BJ (cell line): ENCODE measurements around the gene CCDC43. TPM values are rescaled to one million over a fixed set of nuclear protein-coding genes. Genes with fewer than 3 reads are reported as not detected.

Source experiments
- CTCF ChIA-PET: fragments of 350-600 bp; formaldehyde crosslinking; extraction: SDS; loops from one replicate; lab custom pipeline; 2021; ENCODE audit warnings: antibody characterized with exemption, inconsistent platforms; lab: Yijun Ruan, JAX
- POLR2A ChIA-PET: fragments of 300-600 bp; sonication (Branson Sonifier 250); formaldehyde crosslinking; extraction: SDS; loops from one replicate; lab custom pipeline; 2021; ENCODE audit warnings: antibody characterized with exemption; lab: Charles Lee
- DNase-seq: peaks from one replicate; pipeline ENCODE4 v3.0.0-alpha.2; 2011; ENCODE audit warnings: low read depth
- H3K27me3 ChIP-seq: 2 replicates; pipeline ENCODE4 v1.6.0; 2011; ENCODE audit warnings: low read length; ENCODE audit not compliant: control insufficient read depth, insufficient read depth
- H3K36me3 ChIP-seq: 2 replicates; pipeline ENCODE4 v1.5.1; 2011; ENCODE audit warnings: low read length; ENCODE audit not compliant: control insufficient read depth, insufficient read depth
- H3K4me3 ChIP-seq: 2 replicates; pipeline ENCODE4 v1.5.1; 2011; ENCODE audit warnings: low read depth, mild to moderate bottlenecking, control low read depth, low read length
- CTCF ChIP-seq: IDR thresholded peaks from 2 replicates; pipeline ENCODE4 v1.5.1; 2011; ENCODE audit warnings: low read depth, mild to moderate bottlenecking, control low read depth, inconsistent platforms, low read length, moderate library complexity; ENCODE audit not compliant: insufficient read depth
- polyA plus RNA-seq: library from polyadenylated mRNA; depleted of rRNA; stranded (reverse); fragments of >200 nt; gene quantifications from 2 replicates; pipeline ENCODE4 v1.2.3, GENCODE V29; 2011; rRNA removed
- small RNA-seq: library from RNA; depleted of rRNA; stranded (forward); fragments of <200 nt; gene quantifications from one replicate; pipeline ENCODE3, GENCODE V24; 2012; ENCODE audit warnings: low replicate concordance, low read depth; ENCODE audit not compliant: insufficient read length

Gene CCDC43
- polyA plus RNA-seq, 1 experiment = 4.7 TPM

GRCh38 chr17:44629314-44629713, 60.3 kb downstream of the CCDC43 start:
- no peak for DNase-seq
- no peak for TF ChIP-seq CTCF
- H3K4me3 ChIP-seq = no peak overlapping the region
- CTCF ChIA-PET = interaction anchor here (1.8 to 14.7 kb wide), 2 partner anchors 11 to 95 kb away, joined by 4 to 151 read pairs; no protein-coding TSS in a partner anchor
- H3K36me3 ChIP-seq = no peaks in the 10 kb centered on the region
- no peaks in the 10 kb centered on the region for H3K27me3 ChIP-seq
- POLR2A ChIA-PET = no interaction called here

- DNase-seq = no peak
- CTCF ChIA-PET = interaction anchor here (1.0 to 14.7 kb wide), 4 partner anchors 10 to 95 kb away, joined by 3 to 151 read pairs (median 4); no protein-coding TSS in a partner anchor
These were observed 61.1 kb downstream of the CCDC43 start for GRCh38 chr17:44628243-44629188.

GRCh38 chr17:44627513-44628242, 61.9 kb downstream of the CCDC43 start:
- H3K4me3 ChIP-seq = no peak overlapping the region
- no peak for DNase-seq
- POLR2A ChIA-PET = interaction anchor here (0.5 kb wide), 1 partner anchor 64 kb away, joined by 12 read pairs; no protein-coding TSS in a partner anchor
- no peak for TF ChIP-seq CTCF
- CTCF ChIA-PET = interaction anchor here (1.0 to 14.7 kb wide), 4 partner anchors 9 to 94 kb away, joined by 3 to 151 read pairs (median 4); no protein-coding TSS in a partner anchor
- no peaks in the 10 kb centered on the region for H3K36me3 ChIP-seq
- H3K27me3 ChIP-seq = no peaks in the 10 kb centered on the region

More at GRCh38 chr17:44628243-44629188, 61.1 kb downstream of the CCDC43 start:
- no peak for TF ChIP-seq CTCF
- Histone ChIP-seq H3K27me3 (no peaks in the 10 kb centered on the region), H3K36me3 (no peaks in the 10 kb centered on the region), H3K4me3 (no peak overlapping the region)
- POLR2A ChIA-PET = interaction anchor here (0.5 kb wide), 1 partner anchor 65 kb away, joined by 12 read pairs; no protein-coding TSS in a partner anchor

Small RNA genes lying within 50 kb of the gene (small RNA-seq; reads per million reads assigned to genes)
- not detected for gene RN7SL819P
- gene SMCO4P1 = not detected

Other genes with a start within 250 kb of the CCDC43 start
- 12.4 and 13.7 TPM in 2 replicates for gene GPATCH8, start 186.4 kb downstream of the CCDC43 start, polyA plus RNA-seq
- gene FZD2, start 132.3 kb downstream of the CCDC43 start, polyA plus RNA-seq = 57.1 and 93.1 TPM in 2 replicates
- gene MEIOC, start 33.3 kb downstream of the CCDC43 start, polyA plus RNA-seq = 0.26 TPM in 2 replicates
- gene DBF4B, start 18.9 kb upstream of the CCDC43 start, polyA plus RNA-seq = 6.1 and 9.9 TPM in 2 replicates
- 0.31 TPM in 2 replicates for gene ADAM11, start 69.2 kb upstream of the CCDC43 start, polyA plus RNA-seq
- 26.5 and 32.2 TPM in 2 replicates for gene GJC1, start 140.5 kb upstream of the CCDC43 start, polyA plus RNA-seq
- gene HIGD1B, start 158.1 kb upstream of the CCDC43 start, polyA plus RNA-seq = not detected in 2 replicates
- 72.0 and 121 TPM in 2 replicates for gene EFTUD2, start 209.7 kb upstream of the CCDC43 start, polyA plus RNA-seq
- gene GFAP, start 225.7 kb upstream of the CCDC43 start, polyA plus RNA-seq = 0.13 and 0.23 TPM in 2 replicates